ENCODE measurements around the gene FERMT3. TPM values are rescaled to one million over a fixed set of nuclear protein-coding genes. Genes with fewer than 3 reads are reported as not detected.

The FERMT3 gene
- total and polyA plus RNA-seq, 2 of the 13 experiments (the other 11 are each of a cell fraction or from before 2014, with no cell fraction given): 0.29 TPM; not detected in 1

DNA sequence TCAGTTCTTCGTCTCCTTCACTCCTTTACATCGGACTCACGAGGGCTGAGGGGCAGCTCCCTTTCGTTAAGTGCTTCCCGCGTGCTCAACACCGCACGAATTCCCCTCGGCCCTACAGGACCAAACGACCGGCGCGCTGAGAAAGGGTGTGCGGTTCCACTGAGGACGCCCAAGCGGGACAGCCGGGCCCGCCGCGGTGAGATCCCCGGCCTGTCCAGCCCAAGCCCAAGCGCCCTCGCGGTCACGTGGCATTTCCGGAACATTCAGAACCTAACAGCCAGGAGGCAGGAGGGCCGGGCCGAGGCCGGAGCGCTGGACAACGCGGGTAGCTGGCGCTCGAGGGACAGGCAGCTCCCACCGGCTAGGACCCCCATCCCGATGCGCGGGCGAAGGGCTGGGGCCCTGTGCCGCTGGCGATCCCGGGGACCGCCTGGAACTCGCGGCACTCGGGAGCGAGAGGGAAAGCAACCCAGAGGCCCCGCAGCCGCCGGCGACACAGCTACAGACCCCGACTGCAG, 21.3 kb upstream of the FERMT3 start (continued):
- TF ChIP-seq, protein P1, sequence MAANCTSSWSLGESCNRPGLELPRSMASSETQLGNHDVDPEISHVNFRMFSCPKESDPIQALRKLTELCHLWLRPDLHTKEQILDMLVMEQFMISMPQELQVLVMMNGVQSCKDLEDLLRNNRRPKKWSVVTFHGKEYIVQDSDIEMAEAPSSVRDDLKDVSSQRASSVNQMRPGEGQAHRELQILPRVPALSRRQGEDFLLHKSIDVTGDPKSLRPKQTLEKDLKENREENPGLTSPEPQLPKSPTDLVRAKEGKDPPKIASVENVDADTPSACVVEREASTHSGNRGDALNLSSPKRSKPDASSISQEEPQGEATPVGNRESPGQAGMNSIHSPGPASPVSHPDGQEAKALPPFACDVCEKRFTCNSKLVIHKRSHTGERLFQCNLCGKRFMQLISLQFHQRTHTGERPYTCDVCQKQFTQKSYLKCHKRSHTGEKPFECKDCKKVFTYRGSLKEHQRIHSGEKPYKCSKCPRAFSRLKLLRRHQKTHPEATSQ (CRISPR knock-in tag; IDR thresholded peaks at IDR 0.05; ENCODE audit: borderline replicate concordance): peak; percentile 86; the same call in 1 of the 2 replicates
- 0 out of 2 replicates have a peak, but pooled peaks have one; percentile 40 for TF ChIP-seq MLXIP (CRISPR knock-in tag; IDR thresholded peaks at IDR 0.05; ENCODE audit: borderline replicate concordance)
- TF ChIP-seq, protein P2, sequence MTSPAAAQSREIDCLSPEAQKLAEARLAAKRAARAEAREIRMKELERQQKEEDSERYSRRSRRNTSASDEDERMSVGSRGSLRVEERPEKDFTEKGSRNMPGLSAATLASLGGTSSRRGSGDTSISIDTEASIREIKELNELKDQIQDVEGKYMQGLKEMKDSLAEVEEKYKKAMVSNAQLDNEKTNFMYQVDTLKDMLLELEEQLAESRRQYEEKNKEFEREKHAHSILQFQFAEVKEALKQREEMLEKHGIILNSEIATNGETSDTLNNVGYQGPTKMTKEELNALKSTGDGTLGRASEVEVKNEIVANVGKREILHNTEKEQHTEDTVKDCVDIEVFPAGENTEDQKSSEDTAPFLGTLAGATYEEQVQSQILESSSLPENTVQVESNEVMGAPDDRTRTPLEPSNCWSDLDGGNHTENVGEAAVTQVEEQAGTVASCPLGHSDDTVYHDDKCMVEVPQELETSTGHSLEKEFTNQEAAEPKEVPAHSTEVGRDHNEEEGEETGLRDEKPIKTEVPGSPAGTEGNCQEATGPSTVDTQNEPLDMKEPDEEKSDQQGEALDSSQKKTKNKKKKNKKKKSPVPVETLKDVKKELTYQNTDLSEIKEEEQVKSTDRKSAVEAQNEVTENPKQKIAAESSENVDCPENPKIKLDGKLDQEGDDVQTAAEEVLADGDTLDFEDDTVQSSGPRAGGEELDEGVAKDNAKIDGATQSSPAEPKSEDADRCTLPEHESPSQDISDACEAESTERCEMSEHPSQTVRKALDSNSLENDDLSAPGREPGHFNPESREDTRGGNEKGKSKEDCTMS (CRISPR knock-in tag; conservative IDR thresholded peaks at IDR 0.05): no peak
- TF ChIP-seq ZNF18 (CRISPR knock-in tag; IDR thresholded peaks at IDR 0.05; ENCODE audit: insufficient replicate concordance): peak; percentile 92
- TF ChIP-seq, protein P3, sequence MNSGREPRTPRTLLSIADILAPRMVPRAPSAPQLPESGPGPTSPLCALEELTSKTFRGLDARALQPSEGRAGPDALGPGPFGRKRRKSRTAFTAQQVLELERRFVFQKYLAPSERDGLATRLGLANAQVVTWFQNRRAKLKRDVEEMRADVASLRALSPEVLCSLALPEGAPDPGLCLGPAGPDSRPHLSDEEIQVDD (CRISPR knock-in tag; IDR thresholded peaks at IDR 0.05; ENCODE audit: borderline replicate concordance): 0 out of 2 replicates have a peak, but pooled peaks have one; percentile 72
- no peak for TF ChIP-seq ZBTB1 (CRISPR knock-in tag; IDR thresholded peaks at IDR 0.05; ENCODE audit: borderline replicate concordance)
- TF ChIP-seq ARNTL (CRISPR knock-in tag; IDR thresholded peaks at IDR 0.05): peak; percentile 95
- peak; percentile 95 for TF ChIP-seq HDAC1 (CRISPR knock-in tag; IDR thresholded peaks at IDR 0.05)
- no peak for TF ChIP-seq RELA (CRISPR knock-in tag; IDR thresholded peaks at IDR 0.05)
- TF ChIP-seq ATF2 (CRISPR knock-in tag; IDR thresholded peaks at IDR 0.05): peak; percentile 41
- peak; percentile 93 for TF ChIP-seq TGIF2 (CRISPR knock-in tag; IDR thresholded peaks at IDR 0.05)
- TF ChIP-seq KDM5B (CRISPR knock-in tag; IDR thresholded peaks at IDR 0.05; ENCODE audit: borderline replicate concordance): peak; percentile 94; the same call in 1 of the 2 replicates
- peak; percentile 60; the same call in 1 of the 2 replicates for TF ChIP-seq ZFP37 (CRISPR knock-in tag; IDR thresholded peaks at IDR 0.05; ENCODE audit: borderline replicate concordance)
- no peak for TF ChIP-seq NFE2L2 (IDR thresholded peaks at IDR 0.05; ENCODE audit: low read length)
- no peak for TF ChIP-seq ZNF513 (CRISPR knock-in tag; conservative IDR thresholded peaks at IDR 0.05)
- peak; percentile 90 for TF ChIP-seq ZNF564 (CRISPR knock-in tag; IDR thresholded peaks at IDR 0.05)
